Erythroblast (primary cell): ENCODE data around the gene TAOK1.

ENCODE experiments used
- GATA1 ChIP-seq: IDR thresholded peaks from 2 replicates; pipeline ENCODE4 v1.6.1; 2011; ENCODE audit warnings: low read depth, mild to moderate bottlenecking, control low read depth, low read length, moderate library complexity
- POLR2A ChIP-seq: IDR thresholded peaks from 2 replicates; pipeline ENCODE4 v1.6.1; 2011; ENCODE audit warnings: mild to moderate bottlenecking, low read length

DNA sequence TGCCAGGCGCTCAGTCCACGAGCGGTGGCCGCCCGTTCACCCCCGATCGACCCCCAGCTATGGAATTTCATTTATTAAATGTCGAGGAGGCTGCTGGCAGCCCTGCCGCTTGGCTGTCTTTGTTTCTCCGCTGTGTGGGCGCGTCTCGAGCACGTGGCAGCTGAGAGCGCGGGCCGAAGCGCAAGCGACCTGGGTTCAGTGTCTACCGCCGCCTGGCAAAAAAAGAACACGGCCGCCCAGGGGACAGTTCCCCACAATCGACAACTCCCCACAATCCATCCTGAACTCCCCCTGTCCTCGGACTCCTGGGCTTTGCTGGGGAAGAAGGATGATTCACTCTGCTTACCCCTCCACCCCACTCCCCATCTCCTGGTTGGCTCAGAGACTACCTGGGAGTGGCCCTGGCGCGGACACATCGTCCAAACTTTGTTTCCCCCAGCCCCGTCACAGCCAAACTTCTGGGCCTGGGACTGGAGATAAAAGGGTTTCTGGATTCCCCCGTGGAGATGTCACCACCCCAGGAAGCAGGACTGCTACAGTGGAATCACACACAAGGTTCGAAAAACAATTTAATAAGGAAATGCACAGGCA is 201.1 kb downstream of the TAOK1 start:
- TF ChIP-seq POLR2A (no peak), GATA1 (no peak)
